Right atrium auricular region (tissue), 2 donors: ENCODE results near the gene SMAD6. TPM values are rescaled to one million over a fixed set of nuclear protein-coding genes. Genes with fewer than 3 reads are reported as not detected.
A peak's percentile ranks its signal among the peaks of the same experiment; 100 is the strongest.

Source experiments
- DNase-seq: peaks from one replicate; pipeline ENCODE4 v3.0.0-alpha.2; 2019; ENCODE audit warnings: low spot score
- H3K27ac ChIP-seq, 2 donors: fragments of 200-600 bp; sonication (generic); 1 replicate in 1 of 2; 2 replicates in 1 of 2; pipeline ENCODE4 v1.5.1; 2016 to 2019
- H3K27me3 ChIP-seq, 2 donors: fragments of 200-600 bp; sonication (generic); one replicate each; pipeline versions ENCODE4 v1.5.1 to v1.6.0; 2017 to 2019
- H3K36me3 ChIP-seq: fragments of 200-600 bp; sonication (generic); one replicate; pipeline ENCODE4 v1.5.1; 2016
- H3K4me1 ChIP-seq, 2 donors: fragments of 200-600 bp; sonication (generic); one replicate each; pipeline versions ENCODE4 v1.5.1 to v1.6.0; 2017 to 2019
- H3K4me3 ChIP-seq, 2 donors: fragments of 200-600 bp; sonication (generic); 1 replicate in 1 of 2; 2 replicates in 1 of 2; pipeline ENCODE4 v1.5.1; 2017 to 2019; ENCODE audit warnings: mild to moderate bottlenecking in 1 of 2, moderate library complexity in 1 of 2
- H3K9me3 ChIP-seq, 2 donors: fragments of 200-600 bp; sonication (generic); one replicate each; pipeline ENCODE4 v1.5.1; 2019
- total RNA-seq, 2 donors: library from RNA; depleted of rRNA; stranded (reverse); fragments of >200 nt; gene quantifications; one replicate each; pipeline ENCODE4 v1.1.0, GENCODE V29; 2016
- TF ChIP-seq, protein P1 (sequence below), 2 donors: fragments of 200-600 bp; sonication (generic); IDR thresholded peaks; one replicate each; pipeline ENCODE4 v1.5.1; 2019; ENCODE audit warnings: antibody characterized with exemption in 2 of 2

SMAD6 gene
- total RNA-seq, 2 donors from 2014 or later: 20.8 to 104 TPM

GRCh38 chr15:66723826-66724731 is 22.0 kb downstream of the SMAD6 start:
- Histone ChIP-seq H3K4me1 (peaks cover 0 to 51% of the 10 kb centered on the region in 2 donors), H3K9me3 (no peaks in the 10 kb centered on the region), H3K4me3 (no peak overlapping the region), H3K36me3 (no peaks in the 10 kb centered on the region), H3K27me3 (no peaks in the 10 kb centered on the region), H3K27ac (no peak overlapping the region)
- TF ChIP-seq, protein P1, sequence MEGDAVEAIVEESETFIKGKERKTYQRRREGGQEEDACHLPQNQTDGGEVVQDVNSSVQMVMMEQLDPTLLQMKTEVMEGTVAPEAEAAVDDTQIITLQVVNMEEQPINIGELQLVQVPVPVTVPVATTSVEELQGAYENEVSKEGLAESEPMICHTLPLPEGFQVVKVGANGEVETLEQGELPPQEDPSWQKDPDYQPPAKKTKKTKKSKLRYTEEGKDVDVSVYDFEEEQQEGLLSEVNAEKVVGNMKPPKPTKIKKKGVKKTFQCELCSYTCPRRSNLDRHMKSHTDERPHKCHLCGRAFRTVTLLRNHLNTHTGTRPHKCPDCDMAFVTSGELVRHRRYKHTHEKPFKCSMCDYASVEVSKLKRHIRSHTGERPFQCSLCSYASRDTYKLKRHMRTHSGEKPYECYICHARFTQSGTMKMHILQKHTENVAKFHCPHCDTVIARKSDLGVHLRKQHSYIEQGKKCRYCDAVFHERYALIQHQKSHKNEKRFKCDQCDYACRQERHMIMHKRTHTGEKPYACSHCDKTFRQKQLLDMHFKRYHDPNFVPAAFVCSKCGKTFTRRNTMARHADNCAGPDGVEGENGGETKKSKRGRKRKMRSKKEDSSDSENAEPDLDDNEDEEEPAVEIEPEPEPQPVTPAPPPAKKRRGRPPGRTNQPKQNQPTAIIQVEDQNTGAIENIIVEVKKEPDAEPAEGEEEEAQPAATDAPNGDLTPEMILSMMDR (IDR thresholded peaks at IDR 0.05): no peak
- no peak for DNase-seq

DNA sequence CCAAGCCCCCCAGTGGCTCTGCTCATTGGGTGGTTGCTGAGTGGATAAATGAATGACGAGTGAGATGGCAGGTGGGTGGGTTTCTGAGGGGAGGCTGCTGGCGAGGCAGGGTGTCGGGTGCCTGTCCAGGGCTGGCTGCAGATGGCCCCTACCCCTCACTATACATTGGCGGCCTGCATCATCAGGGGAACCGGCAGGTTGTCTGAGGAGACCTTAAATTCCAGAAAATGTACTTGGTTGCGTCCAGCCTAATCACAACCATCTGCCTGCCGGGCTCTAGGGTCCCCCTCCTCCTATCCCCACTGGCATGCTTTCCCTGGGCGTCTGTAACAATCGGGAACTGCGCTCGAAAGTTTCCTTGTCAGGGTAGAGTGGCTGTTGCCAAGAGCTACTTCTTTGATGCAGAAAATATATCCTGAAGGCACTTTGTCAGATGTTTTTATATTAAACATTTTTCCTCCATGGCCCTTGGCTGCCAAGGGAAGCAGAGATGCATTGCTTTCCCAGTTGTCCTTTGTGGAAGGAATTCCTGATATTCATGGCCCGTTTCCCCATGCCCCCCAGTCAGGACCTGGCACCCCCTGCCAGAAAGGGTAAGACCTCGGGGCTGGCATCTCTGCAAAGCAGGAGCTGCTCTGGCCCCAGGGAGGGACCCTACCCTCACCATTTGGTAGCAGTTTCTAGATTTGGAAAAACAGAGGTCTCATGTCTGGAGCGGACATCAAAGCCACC is 22.9 kb downstream of the SMAD6 start:
- no peaks in the 10 kb centered on the region for H3K9me3 ChIP-seq
- H3K27ac ChIP-seq: no peak overlapping the region
- H3K27me3 ChIP-seq: no peaks in the 10 kb centered on the region
- H3K4me1 ChIP-seq: peaks cover 0 to 53% of the 10 kb centered on the region in 2 donors
- no peak overlapping the region for H3K4me3 ChIP-seq
- no peak for DNase-seq
- TF ChIP-seq, protein P1 (IDR thresholded peaks at IDR 0.05): no peak
- H3K36me3 ChIP-seq: no peaks in the 10 kb centered on the region

- DNase-seq: no peak
- no peaks in the 10 kb centered on the region for H3K36me3 ChIP-seq
- no peak overlapping the region for H3K4me3 ChIP-seq
- H3K27me3 ChIP-seq: no peaks in the 10 kb centered on the region
- peaks cover 0 to 49% of the 10 kb centered on the region in 2 donors for H3K4me1 ChIP-seq
- TF ChIP-seq, protein P1 (IDR thresholded peaks at IDR 0.05): no peak
- H3K9me3 ChIP-seq: no peaks in the 10 kb centered on the region
- no peak overlapping the region for H3K27ac ChIP-seq
These were observed 23.4 kb downstream of the SMAD6 start for GRCh38 chr15:66725464-66725785.

GRCh38 chr15:66726386-66726785 is 24.4 kb downstream of the SMAD6 start:
- TF ChIP-seq, protein P1 (IDR thresholded peaks at IDR 0.05): no peak
- Histone ChIP-seq H3K4me1 (peaks cover 0 to 40% of the 10 kb centered on the region in 2 donors), H3K9me3 (no peaks in the 10 kb centered on the region), H3K27me3 (no peaks in the 10 kb centered on the region), H3K4me3 (no peak overlapping the region), H3K27ac (no peak overlapping the region), H3K36me3 (no peaks in the 10 kb centered on the region)
- no peak for DNase-seq

GRCh38 chr15:66729331-66729951 is 27.4 kb downstream of the SMAD6 start:
- H3K9me3 ChIP-seq: no peaks in the 10 kb centered on the region
- H3K27me3 ChIP-seq: no peaks in the 10 kb centered on the region
- H3K4me3 ChIP-seq: no peak overlapping the region
- H3K27ac ChIP-seq: peak overlapping the region; percentile 23 to 62
- DNase-seq: no peak
- no peaks in the 10 kb centered on the region for H3K36me3 ChIP-seq
- TF ChIP-seq, protein P1 (IDR thresholded peaks at IDR 0.05): no peak
- peaks cover 0 to 30% of the 10 kb centered on the region in 2 donors for H3K4me1 ChIP-seq
